ENCODE results near the gene ADAMTSL2.

DNA sequence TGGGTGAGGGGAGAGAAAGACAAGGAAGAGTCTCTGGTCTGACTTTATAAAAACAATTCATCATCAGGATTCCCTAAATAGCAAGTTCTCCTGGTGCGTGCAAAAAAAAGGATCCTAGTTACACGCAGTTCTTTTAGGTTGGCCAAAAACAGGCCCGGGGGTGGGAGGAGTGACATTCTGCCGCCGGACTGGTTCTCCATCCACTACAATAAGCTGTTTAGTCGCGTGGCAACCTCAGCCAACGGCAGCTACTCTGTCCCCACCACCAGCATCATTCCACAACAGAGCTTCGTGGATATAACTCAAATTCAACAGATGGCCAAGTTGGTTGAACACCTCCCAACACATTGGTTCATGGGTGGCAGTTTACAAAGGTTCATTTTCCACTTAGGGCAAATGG, 77.5 kb downstream of the ADAMTSL2 start:
- TF ChIP-seq GATA2 (IDR thresholded peaks at IDR 0.05; ENCODE audit: low read depth, low read length): no peak
- TF ChIP-seq GATA3 (IDR thresholded peaks at IDR 0.05; ENCODE audit: low read depth, low read length): no peak

Measured in SH-SY5Y (cell line).